Activated CD8-positive, alpha-beta memory T cell treated with anti-CD3 and anti-CD28 coated beads for 48 hours (primary cell): Measurements from ENCODE around the gene PHAF1.
"Not testable (repeated sequence)": the region's sequence is repeated elsewhere in the genome, so short reads cannot be mapped to it uniquely, and the experiment has no call there.

Source experiments
- DNase-seq, 3 experiments: peaks; one replicate each; pipeline ENCODE4 v3.0.0-alpha.2; 2020; ENCODE audit warnings: low read depth in 2 of 3, low spot score in 2 of 3

PHAF1 gene

GRCh38 chr16:67104845-67105244 lies 4.9 kb upstream of the PHAF1 start:
- DNase-seq: no peak

- DNase-seq: no peak
Observed at GRCh38 chr16:67105246-67105645, 4.5 kb upstream of the PHAF1 start.

GRCh38 chr16:67105881-67106280 lies 3.9 kb upstream of the PHAF1 start:
- DNase-seq: no peak

GRCh38 chr16:67108489-67108888 lies 1.3 kb upstream of the PHAF1 start:
- no peak for DNase-seq

- no peak for DNase-seq
Observed at GRCh38 chr16:67108931-67109406, 772 bp upstream of the PHAF1 start.

GRCh38 chr16:67111951-67112444 lies 2.3 kb downstream of the PHAF1 start:
- DNase-seq: no peak

- no peak for DNase-seq
Observed at GRCh38 chr16:67112591-67113399, 3.1 kb downstream of the PHAF1 start.

GRCh38 chr16:67114793-67115192 lies 5.1 kb downstream of the PHAF1 start:
- DNase-seq: no peak

- no peak for DNase-seq
Observed at GRCh38 chr16:67115639-67116038, 5.9 kb downstream of the PHAF1 start.

- DNase-seq: no peak
Observed at GRCh38 chr16:67116388-67117311, 6.9 kb downstream of the PHAF1 start.

GRCh38 chr16:67117716-67118115 lies 8.0 kb downstream of the PHAF1 start:
- no peak for DNase-seq

- DNase-seq: no peak
Observed at GRCh38 chr16:67120025-67120424, 10.3 kb downstream of the PHAF1 start.

GRCh38 chr16:67122799-67123198 lies 13.1 kb downstream of the PHAF1 start:
- not testable (repeated sequence) for DNase-seq

GRCh38 chr16:67128417-67128816 lies 18.7 kb downstream of the PHAF1 start:
- DNase-seq: no peak

GRCh38 chr16:67128887-67129286 lies 19.1 kb downstream of the PHAF1 start:
- no peak for DNase-seq

GRCh38 chr16:67129422-67129821 lies 19.7 kb downstream of the PHAF1 start:
- DNase-seq: no peak

GRCh38 chr16:67137605-67138004 lies 27.9 kb downstream of the PHAF1 start:
- DNase-seq: no peak

- no peak for DNase-seq
Observed at GRCh38 chr16:67141391-67141790, 31.6 kb downstream of the PHAF1 start.

GRCh38 chr16:67142342-67142741 lies 32.6 kb downstream of the PHAF1 start:
- DNase-seq: no peak

GRCh38 chr16:67144943-67145342 lies 35.2 kb downstream of the PHAF1 start:
- DNase-seq: no peak

GRCh38 chr16:67145746-67146145 lies 36.0 kb downstream of the PHAF1 start:
- no peak for DNase-seq
